SK-N-SH (cell line): ENCODE results near the gene RBM47.

ENCODE experiments used
- CTCF ChIP-seq: fragments of 200-600 bp; sonication (generic); IDR thresholded peaks from 2 replicates; pipeline ENCODE4 v1.6.1; 2017; ENCODE audit warnings: antibody characterized with exemption, mild to moderate bottlenecking, moderate library complexity
- ELF1 ChIP-seq: IDR thresholded peaks from 2 replicates; pipeline ENCODE4 v1.4.0; 2012
- POLR2AphosphoS5 ChIP-seq: IDR thresholded peaks from 2 replicates; pipeline ENCODE4 v1.6.1; 2012; ENCODE audit warnings: low read depth, low read length
- RAD21 ChIP-seq: IDR thresholded peaks from 2 replicates; pipeline ENCODE4 v1.6.1; 2012; ENCODE audit warnings: mild to moderate bottlenecking, low read length
- SMC3 ChIP-seq: IDR thresholded peaks from 2 replicates; pipeline ENCODE4 v1.6.1; 2012; ENCODE audit warnings: low read depth, low read length, improper control_type of control experiment
- TAF1 ChIP-seq: IDR thresholded peaks from 2 replicates; pipeline ENCODE4 v1.6.1; 2012; ENCODE audit warnings: low read depth, mild to moderate bottlenecking, low read length, moderate library complexity, borderline replicate concordance
- TEAD4 ChIP-seq: IDR thresholded peaks from 2 replicates; pipeline ENCODE4 v1.4.0; 2012; ENCODE audit warnings: mild to moderate bottlenecking, borderline replicate concordance; ENCODE audit not compliant: insufficient read depth
- TF ChIP-seq, protein P1 (sequence below): IDR thresholded peaks from 2 replicates; pipeline ENCODE4 v1.4.0; 2012; ENCODE audit warnings: low read depth, borderline replicate concordance
- TF ChIP-seq, protein P2 (sequence below): fragments of 150-350 bp; IDR thresholded peaks from 2 replicates; pipeline ENCODE4 v1.6.1; 2016; ENCODE audit warnings: mild to moderate bottlenecking, low read depth, low read length

GRCh38 chr4:40445671-40446070 is 184.0 kb downstream of the RBM47 start:
- TF ChIP-seq RAD21 (no peak), CTCF (no peak), TAF1 (no peak), ELF1 (no peak), POLR2AphosphoS5 (no peak), SMC3 (no peak), TEAD4 (no peak)
- TF ChIP-seq, protein P1, sequence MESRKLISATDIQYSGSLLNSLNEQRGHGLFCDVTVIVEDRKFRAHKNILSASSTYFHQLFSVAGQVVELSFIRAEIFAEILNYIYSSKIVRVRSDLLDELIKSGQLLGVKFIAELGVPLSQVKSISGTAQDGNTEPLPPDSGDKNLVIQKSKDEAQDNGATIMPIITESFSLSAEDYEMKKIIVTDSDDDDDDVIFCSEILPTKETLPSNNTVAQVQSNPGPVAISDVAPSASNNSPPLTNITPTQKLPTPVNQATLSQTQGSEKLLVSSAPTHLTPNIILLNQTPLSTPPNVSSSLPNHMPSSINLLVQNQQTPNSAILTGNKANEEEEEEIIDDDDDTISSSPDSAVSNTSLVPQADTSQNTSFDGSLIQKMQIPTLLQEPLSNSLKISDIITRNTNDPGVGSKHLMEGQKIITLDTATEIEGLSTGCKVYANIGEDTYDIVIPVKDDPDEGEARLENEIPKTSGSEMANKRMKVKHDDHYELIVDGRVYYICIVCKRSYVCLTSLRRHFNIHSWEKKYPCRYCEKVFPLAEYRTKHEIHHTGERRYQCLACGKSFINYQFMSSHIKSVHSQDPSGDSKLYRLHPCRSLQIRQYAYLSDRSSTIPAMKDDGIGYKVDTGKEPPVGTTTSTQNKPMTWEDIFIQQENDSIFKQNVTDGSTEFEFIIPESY = no peak
- TF ChIP-seq, protein P2, sequence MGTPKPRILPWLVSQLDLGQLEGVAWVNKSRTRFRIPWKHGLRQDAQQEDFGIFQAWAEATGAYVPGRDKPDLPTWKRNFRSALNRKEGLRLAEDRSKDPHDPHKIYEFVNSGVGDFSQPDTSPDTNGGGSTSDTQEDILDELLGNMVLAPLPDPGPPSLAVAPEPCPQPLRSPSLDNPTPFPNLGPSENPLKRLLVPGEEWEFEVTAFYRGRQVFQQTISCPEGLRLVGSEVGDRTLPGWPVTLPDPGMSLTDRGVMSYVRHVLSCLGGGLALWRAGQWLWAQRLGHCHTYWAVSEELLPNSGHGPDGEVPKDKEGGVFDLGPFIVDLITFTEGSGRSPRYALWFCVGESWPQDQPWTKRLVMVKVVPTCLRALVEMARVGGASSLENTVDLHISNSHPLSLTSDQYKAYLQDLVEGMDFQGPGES = no peak
